Fibroblast of lung (primary cell): ENCODE results near the gene MAGI2. TPM values are rescaled to one million over a fixed set of nuclear protein-coding genes. Genes with fewer than 3 reads are reported as not detected.

Experiments used
- DNase-seq, 2 donors: peaks; one replicate each; pipeline versions ENCODE4 v3.0.0 to v3.0.0-alpha.2; 2010; ENCODE audit warnings: low read depth in 2 of 2
- H2AFZ ChIP-seq: 2 replicates; pipeline ENCODE4 v1.5.1; 2012; ENCODE audit warnings: low read length, control low read depth, inconsistent platforms
- H3K27ac ChIP-seq: 2 replicates; pipeline ENCODE4 v1.5.1; 2011; ENCODE audit warnings: low read length, control low read depth; ENCODE audit not compliant: insufficient read depth
- H3K27me3 ChIP-seq: 2 replicates; pipeline ENCODE4 v1.5.1; 2011; ENCODE audit warnings: mild to moderate bottlenecking, low read length; ENCODE audit not compliant: control insufficient read depth, insufficient read depth
- H3K36me3 ChIP-seq: 2 replicates; pipeline ENCODE4 v1.5.1; 2011; ENCODE audit warnings: low read length; ENCODE audit not compliant: control insufficient read depth, insufficient read depth
- H3K4me1 ChIP-seq: 2 replicates; pipeline ENCODE4 v1.5.1; 2011; ENCODE audit warnings: low read length; ENCODE audit not compliant: control insufficient read depth, insufficient read depth; ENCODE audit errors: extremely low read depth
- H3K4me2 ChIP-seq: 2 replicates; pipeline ENCODE4 v1.5.1; 2011; ENCODE audit warnings: low read length, control low read depth; ENCODE audit not compliant: insufficient read depth; ENCODE audit errors: extremely low read depth
- H3K4me3 ChIP-seq, 4 experiments: fragments of 200-600 bp in 1 of 4; sonication (generic) in 1 of 4; replicated peaks in 1 of 4; 2 replicates each; pipeline ENCODE4 v1.5.1; 2011 to 2016; ENCODE audit warnings: low read length in 4 of 4, low read depth in 3 of 4, mild to moderate bottlenecking in 3 of 4, control low read depth in 2 of 4, inconsistent platforms in 1 of 4, mixed read lengths in 1 of 4; ENCODE audit not compliant: insufficient read depth in 1 of 4; ENCODE audit errors: control extremely low read depth in 1 of 4
- H3K79me2 ChIP-seq: 2 replicates; pipeline ENCODE4 v1.5.1; 2012; ENCODE audit warnings: mild to moderate bottlenecking, low read length, inconsistent platforms; ENCODE audit not compliant: control insufficient read depth, insufficient read depth
- H3K9ac ChIP-seq: 2 replicates; pipeline ENCODE4 v1.5.1; 2011; ENCODE audit warnings: mild to moderate bottlenecking, low read length, control low read depth; ENCODE audit not compliant: insufficient read depth
- H3K9me3 ChIP-seq: 2 replicates; pipeline ENCODE4 v1.5.1; 2012; ENCODE audit warnings: low read depth, low read length; ENCODE audit not compliant: control insufficient read depth, insufficient read depth
- H4K20me1 ChIP-seq: 2 replicates; pipeline ENCODE4 v1.5.1; 2011; ENCODE audit warnings: low read length; ENCODE audit not compliant: control insufficient read depth, insufficient read depth; ENCODE audit errors: extremely low read depth
- CTCF ChIP-seq, 2 donors: IDR thresholded peaks in 1 of 2; conservative IDR thresholded peaks in 1 of 2; 1 replicate in 1 of 2; 2 replicates in 1 of 2; pipeline ENCODE4 v1.5.1; 2011 to 2012; ENCODE audit warnings: low read length in 2 of 2, control low read depth in 1 of 2, inconsistent platforms in 1 of 2, low read depth in 1 of 2, mild to moderate bottlenecking in 1 of 2
- EZH2 ChIP-seq: IDR thresholded peaks from 2 replicates; pipeline ENCODE4 v1.5.1; 2012; ENCODE audit warnings: low read length, control low read depth, mild to moderate bottlenecking; ENCODE audit errors: missing control alignments
- polyA plus RNA-seq, 2 donors: library from polyadenylated mRNA; depleted of rRNA in 1 of 2; stranded (reverse) in 1 of 2; unstranded in 1 of 2; fragments of >200 nt; gene quantifications; 2 replicates each; pipeline ENCODE4 v1.2.1, GENCODE V29; 2011 to 2012; ENCODE audit warnings: missing spikeins in 1 of 2
- total RNA-seq: library from RNA; depleted of rRNA; stranded (reverse); fragments of >200 nt; gene quantifications from 2 replicates; pipeline ENCODE4 v1.2.1, GENCODE V29; 2014

Gene MAGI2
- total and polyA plus RNA-seq, 2 donors (not counting 1 experiment from before 2014, with no cell fraction given), result 1.8 to 17.0 TPM

- no peak overlapping the region for H3K27ac ChIP-seq
- no peaks in the 10 kb centered on the region for H3K9me3 ChIP-seq
- H3K9ac ChIP-seq, result no peak overlapping the region
- H4K20me1 ChIP-seq, result no peaks in the 10 kb centered on the region
- H3K4me3 ChIP-seq, result no peak overlapping the region
- TF ChIP-seq EZH2, result no peak
- TF ChIP-seq CTCF (conservative IDR thresholded peaks at IDR 0.05 in 1 of 2, IDR thresholded peaks at IDR 0.05 in 1 of 2; ENCODE audit: low read depth in 1 of 2, low read length in 2 of 2), result no peak
- DNase-seq, result no peak
- no peaks in the 10 kb centered on the region for H3K4me1 ChIP-seq
- no peaks in the 10 kb centered on the region for H3K27me3 ChIP-seq
- H3K36me3 ChIP-seq, result no peaks in the 10 kb centered on the region
- no peak overlapping the region for H3K4me2 ChIP-seq
- H2AFZ ChIP-seq, result no peak overlapping the region
- no peaks in the 10 kb centered on the region for H3K79me2 ChIP-seq
Observed at GRCh38 chr7:78189762-78190161, 1263.7 kb downstream of the MAGI2 start.

DNA sequence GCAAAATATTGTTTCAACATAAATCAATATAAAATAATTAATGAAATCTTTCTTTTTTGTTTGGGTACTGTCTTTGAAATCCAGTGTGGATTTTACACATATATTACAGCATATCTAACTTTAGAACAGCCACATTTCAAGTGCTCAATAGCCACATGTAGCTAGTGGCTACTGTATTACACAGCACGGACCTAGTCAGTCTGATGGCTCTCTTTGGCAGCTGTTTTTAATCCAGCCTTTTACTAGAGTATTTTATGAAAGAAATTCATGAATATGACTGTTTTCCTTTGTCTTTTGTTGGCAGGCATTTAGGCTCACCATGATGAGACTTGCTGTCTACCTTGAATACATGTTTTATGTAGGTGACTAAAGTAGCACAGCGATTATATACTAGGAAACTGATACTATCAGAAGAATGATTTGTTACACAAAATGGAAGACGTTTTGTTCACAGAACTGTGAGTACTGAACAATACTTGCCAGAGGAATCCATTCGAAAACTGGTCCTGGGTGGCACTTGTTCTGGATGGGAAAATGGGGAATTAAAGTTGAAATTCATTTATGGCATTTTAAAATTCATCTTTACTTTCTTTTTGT, 1268.2 kb downstream of the MAGI2 start:
- Histone ChIP-seq H3K36me3 (no peaks in the 10 kb centered on the region), H4K20me1 (no peaks in the 10 kb centered on the region), H3K4me3 (no peak overlapping the region), H3K4me2 (no peak overlapping the region), H3K9ac (no peak overlapping the region), H3K4me1 (no peaks in the 10 kb centered on the region), H3K27ac (no peak overlapping the region), H2AFZ (no peak overlapping the region), H3K9me3 (no peaks in the 10 kb centered on the region), H3K27me3 (no peaks in the 10 kb centered on the region), H3K79me2 (no peaks in the 10 kb centered on the region)
- DNase-seq, result no peak
- no peak for TF ChIP-seq CTCF (conservative IDR thresholded peaks at IDR 0.05 in 1 of 2, IDR thresholded peaks at IDR 0.05 in 1 of 2; ENCODE audit: low read depth in 1 of 2, low read length in 2 of 2)
- TF ChIP-seq EZH2, result no peak

- Histone ChIP-seq H3K9ac (no peak overlapping the region), H3K27ac (no peak overlapping the region), H3K4me3 (no peak overlapping the region), H3K27me3 (no peaks in the 10 kb centered on the region), H2AFZ (no peak overlapping the region), H3K9me3 (no peaks in the 10 kb centered on the region), H3K79me2 (no peaks in the 10 kb centered on the region), H3K4me1 (no peaks in the 10 kb centered on the region), H3K4me2 (no peak overlapping the region), H4K20me1 (no peaks in the 10 kb centered on the region), H3K36me3 (no peaks in the 10 kb centered on the region)
- TF ChIP-seq EZH2, result no peak
- no peak for TF ChIP-seq CTCF (conservative IDR thresholded peaks at IDR 0.05 in 1 of 2, IDR thresholded peaks at IDR 0.05 in 1 of 2; ENCODE audit: low read depth in 1 of 2, low read length in 2 of 2)
- no peak for DNase-seq
Observed at GRCh38 chr7:78184299-78184698, 1269.2 kb downstream of the MAGI2 start.
